Prostate gland (tissue), 2 donors: ENCODE results near the gene P2RY8. TPM values are rescaled to one million over a fixed set of nuclear protein-coding genes. Genes with fewer than 3 reads are reported as not detected.

ENCODE experiments used
- DNase-seq: peaks from one replicate; pipeline ENCODE4 v3.0.0-alpha.2; 2019; ENCODE audit warnings: low spot score
- H3K27ac ChIP-seq, 2 donors: fragments of 200-600 bp; sonication (generic); 2 replicates each; pipeline ENCODE4 v1.5.1; 2017 to 2019
- H3K27me3 ChIP-seq: fragments of 200-600 bp; sonication (generic); replicated peaks from 2 replicates; pipeline ENCODE4 v1.5.1; 2019; ENCODE audit not compliant: insufficient read depth
- H3K36me3 ChIP-seq, 2 donors: fragments of 200-600 bp; sonication (generic); 1 replicate in 1 of 2; 2 replicates in 1 of 2; pipeline versions ENCODE4 v1.5.1 to v1.8.1; 2017 to 2019
- H3K4me1 ChIP-seq: fragments of 200-600 bp; sonication (generic); replicated peaks from 2 replicates; pipeline ENCODE4 v1.5.1; 2019
- H3K4me3 ChIP-seq, 2 donors: fragments of 200-600 bp; sonication (generic); 2 replicates each; pipeline ENCODE4 v1.5.1; 2017 to 2019
- H3K9me3 ChIP-seq: fragments of 200-600 bp; sonication (generic); 2 replicates; pipeline ENCODE4 v1.5.1; 2017
- CTCF ChIP-seq, 4 experiments: fragments of 200-600 bp in 2 of 4; fragments of 450-650 bp in 2 of 4; sonication (generic) in 2 of 4; IDR thresholded peaks; 1 replicate in 3 of 4; 2 replicates in 1 of 4; pipeline ENCODE4 v1.5.1; 2016 to 2019; ENCODE audit warnings: antibody characterized with exemption in 4 of 4, mild to moderate bottlenecking in 2 of 4, moderate library complexity in 2 of 4
- POLR2A ChIP-seq: fragments of 450-650 bp; IDR thresholded peaks from one replicate; pipeline ENCODE4 v1.6.1; 2016; ENCODE audit warnings: antibody characterized with exemption, mild to moderate bottlenecking
- POLR2AphosphoS5 ChIP-seq: sonication (generic); formaldehyde crosslinking; IDR thresholded peaks from one replicate; pipeline ENCODE4 v1.6.1; 2017; ENCODE audit warnings: antibody characterized with exemption
- WGBS: methylation state at CpG from one replicate; pipeline ENCODE4 v1.1.5; 2018; 5-methylcytosine and 5-hydroxymethylcytosine counted together
- intact Hi-C: fragments of 100-400 bp; cut with DNase I; formaldehyde crosslinking; loops from one replicate; pipeline ENCODE4 v1.14.2; 2022
- total RNA-seq, 2 donors: library from RNA; depleted of rRNA; stranded (reverse); fragments of >200 nt; gene quantifications; one replicate each; pipeline ENCODE4 v1.1.0, GENCODE V29; 2016

The P2RY8 gene
- total RNA-seq, 2 donors from 2014 or later, result 0.59 to 1.8 TPM

- no peak for DNase-seq
- TF ChIP-seq POLR2AphosphoS5 (no peak), CTCF (IDR thresholded peaks at IDR 0.05) (no peak), POLR2A (no peak)
- no peak overlapping the region for H3K27ac ChIP-seq
- intact Hi-C loops, result no loop called here
- H3K36me3 ChIP-seq, result no peaks in the 10 kb centered on the region
- no peaks in the 10 kb centered on the region for H3K4me1 ChIP-seq
- no peaks in the 10 kb centered on the region for H3K27me3 ChIP-seq
- H3K9me3 ChIP-seq, result no peaks in the 10 kb centered on the region
- WGBS, result 97% methylated on average over 19 of the region's 19 CpGs
- H3K4me3 ChIP-seq, result no peak overlapping the region
Observed at GRCh38 chrX:1444561-1445500, 92.2 kb downstream of the P2RY8 start.

GRCh38 chrX:1443496-1444075 is 93.4 kb downstream of the P2RY8 start:
- H3K27ac ChIP-seq, result no peak overlapping the region
- no peaks in the 10 kb centered on the region for H3K4me1 ChIP-seq
- TF ChIP-seq CTCF (IDR thresholded peaks at IDR 0.05) (no peak), POLR2AphosphoS5 (no peak), POLR2A (no peak)
- 89% methylated on average over 26 of the region's 26 CpGs for WGBS
- no peak for DNase-seq
- no peaks in the 10 kb centered on the region for H3K27me3 ChIP-seq
- no peaks in the 10 kb centered on the region for H3K36me3 ChIP-seq
- H3K9me3 ChIP-seq, result no peaks in the 10 kb centered on the region
- no peak overlapping the region for H3K4me3 ChIP-seq
- intact Hi-C loops, result no loop called here

- no peaks in the 10 kb centered on the region for H3K27me3 ChIP-seq
- H3K9me3 ChIP-seq, result no peaks in the 10 kb centered on the region
- WGBS, result 86% methylated on average over 36 of the region's 38 CpGs
- intact Hi-C loops, result no loop called here
- no peak overlapping the region for H3K27ac ChIP-seq
- no peaks in the 10 kb centered on the region for H3K36me3 ChIP-seq
- TF ChIP-seq CTCF (IDR thresholded peaks at IDR 0.05) (no peak), POLR2AphosphoS5 (no peak), POLR2A (no peak)
- H3K4me3 ChIP-seq, result no peak overlapping the region
- no peaks in the 10 kb centered on the region for H3K4me1 ChIP-seq
- DNase-seq, result no peak
Observed at GRCh38 chrX:1442724-1443367, 94.1 kb downstream of the P2RY8 start.

- Histone ChIP-seq H3K4me1 (no peaks in the 10 kb centered on the region), H3K36me3 (no peaks in the 10 kb centered on the region), H3K9me3 (no peaks in the 10 kb centered on the region), H3K27me3 (no peaks in the 10 kb centered on the region), H3K27ac (no peak overlapping the region), H3K4me3 (no peak overlapping the region)
- TF ChIP-seq POLR2AphosphoS5 (no peak), POLR2A (no peak), CTCF (IDR thresholded peaks at IDR 0.05) (no peak)
- DNase-seq, result no peak
- WGBS, result 97% methylated on average over 17 of the region's 18 CpGs
- intact Hi-C loops, result no loop called here
Observed at GRCh38 chrX:1442016-1442665, 94.8 kb downstream of the P2RY8 start.
